Mammary epithelial cell (primary cell): ENCODE data around the gene TIGD3.

Experiments used
- CTCF ChIP-seq, 2 donors: IDR thresholded peaks in 1 of 2; conservative IDR thresholded peaks in 1 of 2; 2 replicates each; pipeline ENCODE4 v1.5.1; 2011 to 2012; ENCODE audit warnings: inconsistent platforms in 2 of 2, low read length in 2 of 2, mild to moderate bottlenecking in 2 of 2, control low read depth in 1 of 2, low read depth in 1 of 2; ENCODE audit not compliant: insufficient read depth in 1 of 2; ENCODE audit errors: extremely low read depth in 1 of 2
- EZH2 ChIP-seq: IDR thresholded peaks from 2 replicates; pipeline ENCODE4 v1.6.1; 2012; ENCODE audit warnings: low read length, inconsistent platforms, borderline replicate concordance

GRCh38 chr11:65377036-65377435, 22.5 kb downstream of the TIGD3 start:
- no peak for TF ChIP-seq CTCF (conservative IDR thresholded peaks at IDR 0.05 in 1 of 2, IDR thresholded peaks at IDR 0.05 in 1 of 2; ENCODE audit: extremely low read depth in 1 of 2, insufficient read depth in 1 of 2, low read depth in 1 of 2, low read length in 2 of 2)
- TF ChIP-seq EZH2, result no peak
